HG03575 (cell line): ENCODE measurements around the gene C1orf159.
"Not testable (repeated sequence)": the region's sequence is repeated elsewhere in the genome, so short reads cannot be mapped to it uniquely, and the experiment has no call there.

Experiments
- ATAC-seq: cut with Tn5 transposase; IDR thresholded peaks from one replicate; pipeline ENCODE4 v1.9.1; 2021; ENCODE audit not compliant: unreplicated experiment, insufficient number of reproducible peaks, low FRiP score; ENCODE audit errors: extremely low read depth

The C1orf159 gene

DNA sequence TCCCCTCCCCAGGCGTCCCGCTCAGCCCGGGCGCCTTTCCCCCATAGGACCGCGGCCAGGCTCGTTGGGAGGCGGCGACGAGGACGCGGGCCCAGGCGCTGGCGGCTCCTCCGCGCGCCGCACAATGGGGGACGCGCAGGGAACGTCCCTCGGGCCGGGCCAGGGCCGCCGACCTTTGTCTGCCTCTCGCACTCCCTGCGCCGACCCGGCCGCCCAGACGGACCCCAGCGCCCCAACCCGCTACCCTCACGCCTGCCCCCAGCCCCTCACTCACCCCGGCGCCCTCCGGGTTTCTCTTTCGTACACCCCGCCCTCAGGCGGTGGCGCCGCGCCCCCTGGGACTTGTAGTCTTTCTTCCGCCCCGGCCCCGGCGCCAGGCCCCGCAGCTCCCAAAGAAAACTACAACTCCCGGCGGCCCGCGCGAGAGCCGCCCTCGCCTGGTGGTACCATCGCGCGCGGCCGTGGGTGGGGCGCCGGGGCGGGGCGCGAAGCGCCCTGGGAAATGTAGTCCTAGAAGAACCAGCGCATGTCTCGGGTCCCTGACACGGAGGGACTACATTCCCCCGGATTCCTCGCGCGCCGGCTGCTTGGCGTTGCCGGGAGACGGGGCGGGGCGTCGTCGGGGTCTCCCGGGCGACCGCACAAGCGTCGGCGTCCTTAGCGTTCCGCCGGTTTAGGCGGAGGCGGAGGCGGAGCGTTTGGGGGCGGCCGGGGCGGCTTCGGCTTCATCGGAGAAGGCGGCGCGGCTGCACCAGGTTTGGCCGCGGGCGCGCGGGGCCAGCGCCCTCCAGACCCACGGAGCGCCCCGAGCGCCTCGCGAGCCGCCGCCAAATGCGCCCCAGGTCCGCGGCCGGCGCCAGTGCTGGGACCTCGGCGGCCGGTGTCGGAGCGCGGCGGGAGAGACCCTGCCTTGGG lies at the start of gene C1orf159:
C1orf159 (minus strand) TSS at position 304 of the 915 bp plus-strand sequence. CDS start 24,546 bp downstream, outside the sequence.
- no peak for ATAC-seq

DNA sequence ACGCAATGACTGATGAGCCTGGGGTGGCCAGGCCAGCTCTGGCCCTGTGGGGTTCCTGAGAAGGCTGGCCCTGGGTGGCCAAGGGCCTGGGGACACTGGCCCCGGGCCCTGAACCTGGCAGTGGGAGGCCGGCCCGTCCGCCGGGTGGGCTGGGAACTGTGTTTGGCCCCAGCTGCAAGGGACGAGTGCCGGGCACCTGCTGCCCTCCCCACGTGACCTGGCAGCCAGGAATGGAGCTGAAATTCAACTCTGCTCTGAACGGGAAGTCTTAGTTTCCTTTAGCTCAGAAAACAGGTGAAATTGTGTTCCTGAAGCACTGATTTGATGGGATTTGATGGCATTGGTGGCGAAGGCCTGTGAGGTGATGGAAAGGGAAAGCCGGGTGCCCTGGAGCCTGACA lies 49.6 kb upstream of the C1orf159 start:
- no peak for ATAC-seq

DNA sequence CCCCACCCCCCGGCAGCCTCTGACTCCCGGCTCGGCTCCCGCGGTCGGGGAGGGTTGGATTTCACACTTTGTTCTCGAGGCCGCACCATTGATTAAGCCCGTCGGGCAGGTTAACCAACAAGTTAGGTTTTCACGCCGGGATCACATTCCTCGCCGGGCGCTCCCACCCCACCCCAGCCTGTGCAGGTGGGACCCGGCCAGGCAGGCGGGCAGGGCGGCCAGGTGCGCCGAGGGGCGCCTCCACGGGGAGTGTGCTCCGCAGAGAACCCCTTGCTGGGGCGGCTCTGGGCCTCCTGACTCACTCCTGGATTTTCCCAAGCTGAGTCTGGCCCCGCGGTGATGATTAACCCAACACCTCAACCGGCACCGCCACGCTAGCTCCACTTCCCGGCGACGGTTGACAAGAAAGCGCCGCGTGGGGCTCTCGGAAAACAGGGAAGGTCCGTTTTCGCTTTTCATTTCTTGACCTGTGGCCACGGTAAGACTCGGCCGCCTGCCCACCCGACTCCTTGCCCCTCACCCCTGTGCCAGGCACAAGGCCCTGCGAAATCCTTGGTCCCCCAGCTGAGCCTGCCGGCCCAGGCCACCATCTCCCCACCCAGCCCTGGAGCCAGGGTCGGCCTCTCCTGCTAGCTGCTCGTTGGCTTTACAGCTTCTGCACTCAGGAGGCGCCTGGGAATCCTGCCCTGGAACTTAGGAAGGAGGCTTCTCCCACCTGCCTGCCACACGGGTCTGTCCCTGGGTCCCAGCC lies 49.0 kb upstream of the C1orf159 start:
- no peak for ATAC-seq

DNA sequence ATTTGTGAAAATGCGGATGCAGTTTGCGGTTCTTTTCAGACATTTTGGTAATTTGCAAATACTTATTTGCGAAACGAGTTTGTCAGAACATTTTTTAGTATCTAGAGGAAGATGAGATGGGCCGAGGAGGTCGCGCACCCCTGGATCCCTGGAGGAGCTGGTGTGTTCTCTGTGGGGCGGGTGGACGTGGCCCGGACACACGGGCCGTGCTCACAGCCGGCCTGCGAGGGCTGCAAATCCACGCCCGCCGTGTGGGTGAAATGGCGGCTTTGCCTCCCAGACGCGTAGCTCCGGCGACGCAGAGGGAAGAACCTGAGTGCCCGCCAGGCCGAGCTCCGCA lies 48.4 kb upstream of the C1orf159 start:
- ATAC-seq, result no peak

GRCh38 chr1:1163538-1164070 lies 47.7 kb upstream of the C1orf159 start:
- ATAC-seq, result no peak

DNA sequence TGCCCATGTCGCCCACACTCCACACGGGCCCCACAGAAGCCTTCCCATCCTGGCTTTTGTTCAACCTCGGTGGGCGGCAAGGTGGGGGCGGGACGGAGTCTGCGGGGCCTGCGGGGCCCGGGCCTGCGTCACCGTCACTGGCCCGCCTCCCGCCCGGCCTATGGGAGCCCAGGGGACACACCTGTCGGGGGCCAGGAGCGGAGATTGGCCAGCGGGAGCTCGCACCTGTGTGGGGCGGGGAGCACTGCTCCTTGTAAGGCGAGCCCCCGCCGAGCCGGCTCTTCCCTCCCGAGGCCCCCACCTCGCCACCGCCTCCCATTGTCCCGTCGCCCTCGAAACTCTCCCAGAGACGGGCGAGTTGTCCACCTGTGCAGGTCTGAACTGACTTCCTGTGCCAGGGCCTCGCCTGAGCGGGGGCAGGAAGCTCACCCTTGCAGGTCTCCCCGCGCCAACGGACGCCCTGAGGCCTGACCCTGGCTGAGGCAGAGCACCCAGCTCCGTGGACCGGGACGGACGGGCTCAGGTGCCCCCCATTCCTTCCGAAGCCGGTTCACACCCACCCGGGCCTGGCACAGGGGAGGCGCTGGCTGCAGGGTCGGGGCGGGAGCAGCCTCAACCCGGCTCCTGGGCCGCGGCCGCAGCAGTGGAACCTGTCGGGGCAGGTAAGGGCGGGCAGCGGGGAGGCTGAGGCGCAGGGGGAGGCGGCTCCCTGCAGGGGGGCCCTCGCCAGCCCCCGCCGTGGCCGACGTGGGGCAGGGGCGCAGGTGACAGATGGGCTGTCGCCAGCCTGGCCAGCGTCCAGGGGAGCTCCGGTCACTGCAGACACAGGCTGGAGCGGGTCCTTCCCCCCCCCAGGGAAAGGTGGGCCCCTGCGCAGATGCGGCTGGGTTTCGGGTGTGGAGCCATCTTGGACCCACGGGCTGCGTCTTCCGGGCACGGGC lies 47.0 kb upstream of the C1orf159 start:
- ATAC-seq, result no peak

GRCh38 chr1:1161683-1162079 lies 45.8 kb upstream of the C1orf159 start:
- no peak for ATAC-seq

DNA sequence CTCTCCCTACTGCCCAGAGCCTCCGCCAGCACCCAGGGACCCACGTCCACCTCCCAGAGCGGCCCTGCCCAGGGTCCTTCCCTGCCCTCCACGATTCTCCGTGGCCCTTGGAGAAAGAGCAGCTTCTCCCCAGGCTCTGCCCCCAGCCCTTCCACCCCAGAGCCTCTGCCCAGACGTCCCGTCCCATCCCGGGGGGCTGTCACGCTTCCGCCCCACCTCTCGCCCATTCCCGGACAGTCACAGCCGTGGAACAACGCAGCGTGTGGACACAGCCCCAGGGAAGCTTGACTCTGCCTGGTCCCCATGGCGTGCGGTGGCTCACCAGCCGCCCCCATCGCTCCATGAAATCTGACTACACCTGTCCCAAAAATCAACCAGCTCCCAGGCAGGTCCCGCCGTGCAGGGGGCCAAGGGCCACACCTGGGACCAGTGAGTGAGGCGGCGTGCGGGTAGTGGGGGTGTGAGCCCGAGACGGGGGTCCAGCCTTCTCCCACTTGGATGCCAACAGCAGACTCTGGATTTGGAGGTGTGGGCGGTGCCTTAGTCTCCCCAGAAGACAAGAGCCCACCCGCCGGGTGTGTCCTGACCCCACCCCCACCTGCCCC lies 45.3 kb upstream of the C1orf159 start:
- ATAC-seq, result no peak

- ATAC-seq, result no peak
Measured at GRCh38 chr1:1160281-1160930, 44.5 kb upstream of the C1orf159 start.

DNA sequence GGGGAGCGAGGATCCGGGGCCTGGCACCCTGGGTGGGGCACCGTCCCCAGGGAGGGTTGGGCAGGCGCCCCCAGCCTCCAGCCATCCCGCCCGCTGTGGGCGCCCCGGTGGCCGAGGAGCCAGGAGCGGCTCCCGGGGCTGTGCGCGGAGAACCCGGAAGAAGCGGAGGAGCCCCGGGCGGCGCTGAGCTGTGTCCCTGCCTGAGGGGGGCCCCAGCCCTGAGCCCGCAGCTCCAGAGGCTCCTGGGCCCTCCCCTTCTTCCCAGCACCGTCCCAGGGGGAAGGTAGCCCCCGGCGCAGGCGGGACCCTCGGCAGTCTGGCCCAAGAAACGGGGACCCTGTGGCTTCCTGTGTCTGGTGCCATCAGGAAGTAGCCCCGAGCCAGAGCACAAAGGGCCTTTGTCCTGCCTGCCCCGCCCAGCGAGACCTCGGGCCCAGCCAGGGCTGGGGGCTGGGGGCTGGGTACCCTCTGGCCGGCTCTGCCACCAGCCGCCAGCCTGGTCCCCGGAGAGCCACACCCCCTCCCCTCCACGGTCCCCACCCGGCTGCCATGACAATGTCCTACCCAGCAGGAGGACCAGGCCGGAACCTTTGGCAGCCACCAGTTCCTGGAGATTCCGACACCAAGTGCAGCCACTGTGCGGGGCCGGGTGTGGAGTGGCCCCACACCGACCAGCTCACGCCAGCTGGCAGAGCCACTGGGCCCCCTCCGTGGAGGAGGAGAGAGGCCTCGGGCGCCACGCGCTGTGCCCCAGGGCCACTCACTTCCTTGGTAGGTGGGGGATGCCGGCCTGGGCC lies 42.2 kb upstream of the C1orf159 start:
- ATAC-seq, result no peak

GRCh38 chr1:1157426-1157913 lies 41.6 kb upstream of the C1orf159 start:
- no peak for ATAC-seq

- no peak for ATAC-seq
Measured at GRCh38 chr1:1157033-1157365, 41.1 kb upstream of the C1orf159 start.

GRCh38 chr1:1156140-1157032 lies 40.5 kb upstream of the C1orf159 start:
- no peak for ATAC-seq

GRCh38 chr1:1155258-1155657 lies 39.4 kb upstream of the C1orf159 start:
- no peak for ATAC-seq

GRCh38 chr1:1153874-1154273 lies 38.0 kb upstream of the C1orf159 start:
- ATAC-seq, result no peak

GRCh38 chr1:1153215-1153614 lies 37.3 kb upstream of the C1orf159 start:
- not testable (repeated sequence) for ATAC-seq
